Measurements from ENCODE around the gene PGM5. TPM values are rescaled to one million over a fixed set of nuclear protein-coding genes. Genes with fewer than 3 reads are reported as not detected.

The PGM5 gene
- total RNA-seq, 2 donors from 2014 or later, result 6.5 to 6.9 TPM

GRCh38 chr9:68493541-68493940 lies 137.1 kb downstream of the PGM5 start:
- peaks cover 12% of the 10 kb centered on the region for H3K4me1 ChIP-seq
- no peaks in the 10 kb centered on the region for H3K36me3 ChIP-seq (replicated peaks in 1 of 2; ENCODE audit: insufficient read depth in 1 of 2, low read depth in 2 of 2)
- DNase-seq, result no peak
- intact Hi-C loops (cut with DNase I), result no loop called here
- TF ChIP-seq CTCF (IDR thresholded peaks at IDR 0.05) (no peak), POLR2A (IDR thresholded peaks at IDR 0.05) (no peak)
- H3K4me3 ChIP-seq, result no peak overlapping the region
- no peaks in the 10 kb centered on the region for H3K9me3 ChIP-seq
- no peaks in the 10 kb centered on the region for H3K27me3 ChIP-seq
- no peak for ATAC-seq
- H3K27ac ChIP-seq, result no peak overlapping the region

- intact Hi-C loops (cut with DNase I), result no loop called here
- Histone ChIP-seq H3K9me3 (no peaks in the 10 kb centered on the region), H3K27me3 (no peaks in the 10 kb centered on the region), H3K36me3 (replicated peaks in 1 of 2; ENCODE audit: insufficient read depth in 1 of 2, low read depth in 2 of 2) (no peaks in the 10 kb centered on the region), H3K4me1 (peaks cover 12% of the 10 kb centered on the region), H3K4me3 (no peak overlapping the region), H3K27ac (no peak overlapping the region)
- DNase-seq, result no peak
- no peak for TF ChIP-seq CTCF (IDR thresholded peaks at IDR 0.05)
- TF ChIP-seq POLR2A (IDR thresholded peaks at IDR 0.05), result no peak
- ATAC-seq, result no peak
- WGBS, 2 donors, result 85 to 86% methylated on average over 3 of the region's 3 CpGs
These were observed 137.7 kb downstream of the PGM5 start for GRCh38 chr9:68493958-68494577.

- 81 to 89% methylated on average over 1 of the region's 1 CpG for WGBS, 2 donors
- H3K27me3 ChIP-seq, result no peaks in the 10 kb centered on the region
- no peaks in the 10 kb centered on the region for H3K9me3 ChIP-seq
- H3K36me3 ChIP-seq (replicated peaks in 1 of 2; ENCODE audit: insufficient read depth in 1 of 2, low read depth in 2 of 2), result no peaks in the 10 kb centered on the region
- TF ChIP-seq CTCF (IDR thresholded peaks at IDR 0.05) (no peak), POLR2A (IDR thresholded peaks at IDR 0.05) (no peak)
- no peak for DNase-seq
- no peak overlapping the region for H3K27ac ChIP-seq
- peaks cover 12% of the 10 kb centered on the region for H3K4me1 ChIP-seq
- no peak for ATAC-seq
- intact Hi-C loops (cut with DNase I), result no loop called here
- no peak overlapping the region for H3K4me3 ChIP-seq
These were observed 138.8 kb downstream of the PGM5 start for GRCh38 chr9:68495247-68495646.

- H3K4me1 ChIP-seq, result peaks cover 12% of the 10 kb centered on the region
- TF ChIP-seq CTCF (IDR thresholded peaks at IDR 0.05), result no peak
- TF ChIP-seq POLR2A (IDR thresholded peaks at IDR 0.05), result no peak
- intact Hi-C loops (cut with DNase I), result no loop called here
- no peaks in the 10 kb centered on the region for H3K9me3 ChIP-seq
- no peak for ATAC-seq
- no peak overlapping the region for H3K4me3 ChIP-seq
- no peaks in the 10 kb centered on the region for H3K27me3 ChIP-seq
- H3K36me3 ChIP-seq (replicated peaks in 1 of 2; ENCODE audit: insufficient read depth in 1 of 2, low read depth in 2 of 2), result no peaks in the 10 kb centered on the region
- no peak overlapping the region for H3K27ac ChIP-seq
- DNase-seq, result no peak
These were observed 139.9 kb downstream of the PGM5 start for GRCh38 chr9:68496356-68496755.

GRCh38 chr9:68497629-68498028 lies 141.2 kb downstream of the PGM5 start:
- Histone ChIP-seq H3K9me3 (no peaks in the 10 kb centered on the region), H3K4me3 (no peak overlapping the region), H3K36me3 (replicated peaks in 1 of 2; ENCODE audit: insufficient read depth in 1 of 2, low read depth in 2 of 2) (no peaks in the 10 kb centered on the region), H3K27me3 (no peaks in the 10 kb centered on the region), H3K27ac (no peak overlapping the region), H3K4me1 (peaks cover 7% of the 10 kb centered on the region)
- TF ChIP-seq CTCF (IDR thresholded peaks at IDR 0.05), result no peak
- TF ChIP-seq POLR2A (IDR thresholded peaks at IDR 0.05), result no peak
- no peak for ATAC-seq
- DNase-seq, result no peak
- 89 to 93% methylated on average over 1 of the region's 1 CpG for WGBS, 2 donors
- intact Hi-C loops (cut with DNase I), result no loop called here
